NCI-H1417 (cell line): ENCODE results near the gene DGCR8.

Source experiments
- DNase-seq, 3 experiments: peaks; one replicate each; lab custom pipeline; 2025; lab: John Stamatoyannopoulos, UW

The DGCR8 gene

DNA sequence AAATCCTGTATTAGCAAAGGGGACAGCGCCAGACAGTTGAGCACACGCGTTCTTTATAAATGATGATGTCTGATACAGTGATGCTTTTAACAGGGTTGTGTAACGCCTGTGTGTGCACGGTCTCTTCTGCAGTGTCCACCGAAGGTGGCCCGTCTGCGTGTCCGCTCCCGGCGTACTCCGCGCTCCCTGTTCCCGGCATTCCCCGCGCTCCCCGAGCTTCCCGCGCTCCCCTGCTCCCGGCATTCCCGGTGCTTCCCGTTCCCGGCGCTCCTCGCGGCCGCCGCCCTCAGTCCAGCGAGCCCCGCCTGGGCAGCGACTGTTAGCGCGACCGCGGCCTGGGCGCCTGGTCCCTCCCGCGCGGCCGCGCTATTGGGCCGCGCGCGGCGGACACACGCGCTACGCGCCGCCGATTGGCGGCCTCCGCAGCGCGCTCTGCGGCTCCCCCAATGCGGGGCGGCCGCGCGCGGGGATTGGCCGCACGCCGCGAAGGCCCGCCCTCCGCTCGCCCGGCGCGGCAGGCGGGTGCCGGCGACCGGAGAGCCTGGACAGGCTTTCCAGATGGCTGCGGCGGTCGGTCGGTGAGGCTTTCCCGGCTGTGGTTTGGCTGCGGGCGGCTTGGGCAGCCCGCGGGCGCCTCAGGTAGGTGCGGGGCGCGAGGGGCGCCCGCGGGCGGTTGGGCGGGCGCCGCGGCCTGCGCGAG lies at the start of gene DGCR8:
Gene DGCR8 (plus strand): TSS at position 497 of the 700 bp plus-strand sequence. CDS start 5,723 bp downstream, outside the sequence.
- DNase-seq: peak; percentile 92 to 94 (median 92)

DNA sequence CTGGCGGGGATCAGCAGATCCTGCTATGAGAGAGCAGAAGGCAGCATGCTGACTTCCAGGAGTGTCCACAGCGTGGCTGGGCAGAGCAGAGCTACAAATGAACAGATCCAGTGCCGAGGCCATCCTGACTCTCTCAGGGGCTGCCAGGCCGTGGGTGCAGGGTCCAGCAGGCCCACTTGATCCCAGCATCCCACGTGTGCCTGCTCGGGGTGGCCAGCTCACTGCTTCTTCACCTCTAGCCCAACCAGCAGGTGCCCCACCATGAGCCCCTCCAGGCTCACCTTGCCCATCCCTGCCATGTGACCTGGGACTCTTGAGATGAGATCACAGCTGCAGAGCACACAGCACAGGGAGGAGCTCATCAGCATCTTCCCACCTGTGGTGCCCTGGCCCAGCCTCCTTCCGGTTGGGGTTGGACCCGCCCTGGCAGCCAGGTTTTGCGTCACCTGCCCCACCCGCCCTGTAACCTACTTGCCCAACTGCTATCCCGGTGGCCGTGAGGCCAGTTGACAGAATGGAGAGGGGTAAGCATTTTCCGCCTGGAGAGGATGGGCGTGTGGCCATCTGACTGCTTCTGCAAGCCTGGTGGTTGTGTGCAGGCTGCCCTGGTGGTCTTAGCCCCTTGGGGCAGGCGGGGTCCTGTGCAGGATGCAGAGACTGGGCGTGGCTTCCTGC lies 48.2 kb upstream of the DGCR8 start:
- peak in 1 of 3 experiments; percentile 6 for DNase-seq

DNA sequence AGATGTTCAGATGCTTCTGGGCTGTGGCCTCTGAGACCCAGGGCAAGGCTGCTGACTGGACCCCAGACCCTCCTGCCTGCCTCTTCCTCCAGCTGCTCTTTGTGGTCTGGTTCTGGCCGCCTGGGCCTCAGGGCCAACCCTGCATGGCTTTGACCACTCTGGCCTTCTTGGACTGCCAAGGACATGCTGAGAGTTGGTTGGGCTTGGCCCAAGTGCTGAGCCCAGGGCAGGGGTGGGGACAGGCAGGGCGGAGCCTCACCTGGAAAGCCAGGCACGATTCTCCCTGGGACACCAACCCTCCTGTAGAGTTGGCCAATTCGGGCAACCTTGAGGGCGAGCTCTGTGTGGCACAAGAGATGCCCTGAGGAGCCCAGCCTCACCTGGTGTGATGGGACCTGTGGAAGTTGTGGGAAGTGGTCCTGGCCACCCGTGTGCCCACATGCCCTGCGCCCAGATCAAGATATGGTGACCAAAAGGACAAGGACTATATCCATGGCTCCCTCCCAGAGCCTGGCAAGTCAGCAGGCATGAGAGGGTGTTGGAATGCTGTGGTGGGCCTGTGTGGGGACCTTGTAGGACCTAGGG lies 47.5 kb upstream of the DGCR8 start:
- DNase-seq: no peak

DNA sequence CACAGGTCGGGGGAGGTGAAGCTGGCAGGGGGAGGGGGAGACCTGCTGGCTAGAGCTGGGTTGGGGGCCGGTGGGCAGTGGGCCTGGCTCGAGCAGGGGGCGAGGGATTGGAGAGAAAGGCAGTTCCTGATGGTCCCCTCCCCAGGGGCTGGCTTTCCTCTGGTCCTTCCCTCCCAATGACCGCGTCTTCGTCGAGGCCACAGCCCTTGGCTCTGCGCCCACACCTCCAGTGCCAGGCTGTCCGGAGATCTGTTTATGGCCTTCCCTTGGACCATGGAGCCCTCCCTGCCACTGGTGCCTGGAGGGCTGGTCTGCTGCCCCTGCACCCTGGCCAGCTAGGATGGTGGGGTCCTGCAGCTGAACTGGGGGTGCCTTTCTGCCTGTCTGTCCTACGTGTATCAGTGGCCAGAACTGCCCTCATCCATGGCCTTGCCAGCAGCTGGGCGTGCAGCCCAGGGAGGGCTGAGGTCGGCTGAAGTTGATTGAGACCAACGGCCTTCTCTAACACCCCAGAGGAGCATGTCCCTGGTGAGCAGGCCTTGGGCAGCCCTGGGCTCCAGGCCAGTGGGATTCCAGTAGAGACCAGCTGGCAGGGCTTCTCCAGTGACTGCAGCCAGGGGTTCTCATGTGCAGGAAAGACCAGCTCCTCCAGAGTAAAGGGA lies 46.9 kb upstream of the DGCR8 start:
- no peak for DNase-seq

DNA sequence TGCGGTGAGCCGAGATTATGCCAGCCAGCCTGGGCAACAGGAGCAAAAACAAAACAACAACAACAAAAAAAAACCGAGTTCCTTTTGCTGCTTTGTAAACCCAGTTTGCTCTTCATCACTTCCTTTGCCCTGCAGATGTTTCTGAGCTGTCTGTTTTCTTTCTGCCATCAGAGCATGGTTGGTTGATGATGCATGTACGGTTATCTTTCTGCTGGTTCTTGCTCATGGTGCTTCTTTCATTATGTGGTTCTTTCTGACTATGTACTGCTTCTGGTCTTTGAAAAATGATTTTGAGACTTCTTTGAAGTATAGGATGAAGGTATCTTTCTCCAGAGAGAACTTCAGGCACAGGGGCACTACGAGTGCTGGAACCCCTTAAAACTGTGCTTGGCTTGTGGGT lies 45.9 kb upstream of the DGCR8 start:
- no peak for DNase-seq

DNA sequence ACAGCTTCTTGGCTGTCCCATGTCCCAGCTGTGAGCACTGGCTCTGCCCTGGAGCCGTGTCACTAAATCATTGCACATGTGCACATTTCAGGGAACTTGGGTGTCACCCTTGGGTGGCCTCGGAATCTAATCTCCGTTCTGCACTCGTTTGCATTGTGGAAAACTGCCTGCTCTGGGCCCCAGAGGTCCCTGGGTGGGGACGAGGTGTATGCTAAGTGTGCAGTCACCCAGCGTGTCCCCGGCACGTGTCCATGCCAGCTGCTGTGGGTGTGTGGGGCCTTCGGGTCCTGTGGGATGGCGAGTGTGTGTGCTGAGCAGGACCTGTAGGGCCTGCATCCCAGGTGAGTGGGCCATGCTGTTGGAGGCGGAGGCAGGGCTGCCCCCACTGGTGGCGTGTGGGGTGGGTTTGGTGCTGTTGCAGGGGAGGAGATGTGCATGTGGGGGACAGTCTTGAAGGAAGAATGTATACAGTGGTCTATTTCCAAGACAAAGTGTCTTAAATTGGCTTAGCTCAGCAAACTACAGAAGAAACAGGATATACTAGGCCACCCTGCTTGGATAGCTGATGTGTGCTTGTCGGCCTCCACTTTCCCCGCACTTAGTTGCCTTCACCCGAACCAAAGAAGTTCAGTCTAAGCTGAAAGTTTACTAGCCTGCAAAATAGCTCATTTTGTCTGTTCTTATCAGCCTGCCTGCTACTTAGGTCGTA lies 44.5 kb upstream of the DGCR8 start:
- no peak for DNase-seq

DNA sequence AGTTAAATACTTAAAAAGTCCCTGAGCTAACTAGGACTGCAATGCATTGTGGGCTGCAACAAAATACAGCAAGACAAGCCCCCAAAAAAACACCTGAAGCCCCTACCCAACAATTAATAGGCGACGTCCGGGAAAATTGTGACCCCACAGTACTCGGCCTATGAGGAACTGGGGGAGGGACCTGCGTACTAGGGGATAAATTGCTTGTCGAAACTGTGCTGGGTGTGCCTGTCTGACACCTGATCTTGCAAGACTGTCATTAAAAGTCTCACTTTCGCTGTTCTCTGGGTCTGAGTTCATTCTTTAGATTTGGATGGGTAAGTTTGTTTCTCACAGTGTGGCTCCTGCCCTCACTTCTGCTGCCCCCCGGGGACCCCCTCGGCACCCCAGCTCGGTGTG lies 44.0 kb upstream of the DGCR8 start:
- DNase-seq: no peak

DNA sequence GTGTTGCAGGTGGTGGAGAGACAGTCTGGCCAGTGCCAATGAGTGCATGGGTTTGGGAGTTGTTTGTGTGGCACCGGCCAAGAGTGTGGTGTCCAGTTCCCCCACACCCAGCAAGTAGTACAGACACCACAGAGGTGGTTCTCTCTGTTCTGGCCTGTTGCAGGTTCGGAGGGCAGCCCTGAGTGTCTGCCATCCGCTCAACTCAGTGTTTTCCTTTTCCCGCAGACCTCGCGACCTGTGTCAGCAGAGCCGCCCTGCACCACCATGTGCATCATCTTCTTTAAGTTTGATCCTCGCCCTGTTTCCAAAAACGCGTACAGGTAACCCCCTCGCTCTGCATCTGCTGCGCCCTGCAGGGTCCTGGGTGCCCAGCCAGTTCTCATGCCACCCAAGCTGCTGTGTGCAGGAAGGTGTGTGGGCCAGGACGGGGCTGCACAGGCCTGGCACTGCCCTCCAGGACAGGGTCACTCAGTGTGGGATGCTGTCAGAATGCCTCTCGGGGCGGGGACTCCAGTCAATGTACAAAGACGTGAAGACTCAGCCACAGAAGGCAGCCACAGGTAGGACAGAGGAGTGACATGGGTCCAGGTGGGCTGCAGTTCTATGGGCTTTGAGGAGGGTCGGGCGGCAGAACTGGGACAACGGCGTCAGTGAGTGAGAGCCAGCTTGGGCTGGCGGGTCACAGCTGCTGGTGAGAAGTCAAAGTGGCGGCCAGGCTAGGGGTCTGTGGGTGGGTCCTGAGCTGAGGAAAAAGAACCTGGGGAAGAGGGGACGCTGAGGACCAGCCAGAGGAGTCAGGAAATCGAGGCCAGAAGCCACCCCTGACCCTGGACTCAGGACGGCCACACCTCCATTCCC lies 43.3 kb upstream of the DGCR8 start:
- no peak for DNase-seq

DNA sequence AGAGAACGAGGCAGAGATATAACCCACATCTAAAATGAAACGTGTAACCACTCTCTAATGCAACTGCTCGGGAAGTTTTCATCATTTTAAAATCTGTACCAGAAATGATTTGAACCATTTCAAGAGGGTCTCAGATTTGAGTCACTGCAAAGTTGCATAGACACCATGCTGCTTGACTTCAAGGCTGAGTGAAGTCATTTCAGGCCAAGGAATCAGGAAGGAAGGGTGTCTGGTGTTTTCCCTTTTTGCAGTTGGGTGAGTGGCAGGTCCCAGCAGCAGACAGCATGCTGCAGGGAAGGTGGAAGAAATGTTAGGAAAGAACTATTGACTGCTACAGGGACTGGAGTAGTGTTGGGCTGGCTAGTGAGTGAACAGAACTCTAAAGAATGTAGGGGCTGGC lies 42.6 kb upstream of the DGCR8 start:
- no peak for DNase-seq

DNA sequence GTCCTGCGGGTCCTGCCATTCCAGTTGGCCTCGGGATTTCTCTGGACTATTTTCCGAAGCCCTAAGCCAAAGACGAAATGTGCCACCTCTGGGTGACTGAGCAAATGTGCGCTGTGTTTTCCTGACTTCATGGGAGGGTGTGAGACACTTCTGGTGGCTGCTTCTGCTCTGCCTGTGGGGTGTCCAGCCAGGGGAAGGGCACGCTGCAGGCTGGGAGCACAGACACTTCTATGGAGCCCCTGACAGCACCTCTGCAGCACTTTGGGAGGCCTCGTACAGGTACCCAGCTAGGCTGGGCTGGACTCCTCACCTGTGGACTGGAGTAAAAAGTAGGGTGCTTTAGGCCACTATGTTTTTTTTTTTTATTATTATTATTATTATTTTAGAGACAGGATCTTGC lies 41.5 kb upstream of the DGCR8 start:
- no peak for DNase-seq

DNA sequence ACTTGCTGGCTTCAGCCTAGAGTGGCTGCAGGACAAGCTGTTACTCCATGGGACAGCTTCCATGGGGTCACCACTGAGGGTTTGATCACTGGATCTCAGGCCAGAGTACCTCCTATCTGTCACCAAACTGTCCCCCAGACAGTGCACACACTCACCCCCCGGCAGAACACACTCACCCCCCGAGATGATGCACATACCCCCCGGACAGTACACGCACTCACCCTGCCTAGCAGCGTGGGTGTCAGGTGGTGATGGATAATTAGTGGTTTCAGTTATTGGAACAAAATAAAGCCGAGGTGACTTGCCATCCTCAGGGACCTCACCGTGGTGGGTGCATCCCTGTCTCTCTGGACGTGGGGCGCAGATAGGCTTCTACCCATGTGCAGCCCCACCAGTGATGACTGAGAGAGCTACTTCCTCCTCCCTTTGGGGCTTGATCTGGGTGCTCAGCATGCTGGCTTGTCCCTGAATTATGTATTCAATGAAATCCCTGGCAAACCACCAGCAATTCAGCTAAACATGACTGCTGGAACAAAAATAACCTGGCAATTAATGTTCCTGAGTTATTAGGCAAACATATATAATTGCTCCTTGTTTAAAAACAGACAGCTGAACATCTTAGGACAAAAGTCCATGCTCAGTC lies 40.2 kb upstream of the DGCR8 start:
- DNase-seq: peak in 2 of 3 experiments; percentile 60 to 84

DNA sequence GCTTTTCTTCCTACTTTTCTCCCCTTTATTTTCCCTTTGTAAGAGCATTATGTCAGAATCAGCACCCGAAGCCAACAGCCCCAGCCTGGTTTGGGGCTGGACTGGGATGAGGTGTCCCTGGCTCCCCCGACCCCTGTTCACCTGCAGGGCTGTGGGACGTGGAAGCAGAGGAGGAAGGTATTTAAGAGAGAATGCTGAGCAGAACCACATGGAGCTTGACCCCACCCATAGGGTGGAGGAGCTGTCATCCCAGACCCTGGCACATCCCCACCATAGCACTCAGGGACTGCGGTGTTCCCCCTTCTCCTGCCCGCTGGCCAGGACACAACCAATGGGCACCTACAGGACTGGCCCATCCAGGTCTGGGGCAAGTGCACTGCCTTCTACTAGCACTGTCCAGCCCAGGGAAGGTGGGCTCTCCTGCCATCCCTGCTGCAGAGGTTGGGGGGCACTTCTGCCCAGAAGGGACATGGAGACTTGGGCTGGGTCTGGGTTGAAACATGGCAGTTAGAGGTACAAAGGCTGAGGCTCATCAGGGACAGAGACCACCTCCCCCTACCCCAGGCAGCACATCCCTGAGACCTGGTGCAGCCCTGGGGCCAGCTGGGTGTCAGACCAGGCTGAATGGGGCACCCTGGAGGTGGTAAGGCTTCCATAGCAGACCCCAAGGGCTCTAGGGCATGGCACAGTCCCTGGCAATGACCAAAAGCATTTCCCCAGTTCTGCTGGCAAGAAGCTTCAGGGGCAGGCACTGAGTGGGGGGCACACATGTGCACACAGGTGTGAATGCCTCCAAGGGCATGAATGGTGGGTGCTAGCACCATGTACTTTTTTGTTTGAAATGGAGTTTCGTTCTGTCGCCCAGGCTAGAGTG lies 39.5 kb upstream of the DGCR8 start:
- DNase-seq: peak in 1 of 3 experiments; percentile 18

DNA sequence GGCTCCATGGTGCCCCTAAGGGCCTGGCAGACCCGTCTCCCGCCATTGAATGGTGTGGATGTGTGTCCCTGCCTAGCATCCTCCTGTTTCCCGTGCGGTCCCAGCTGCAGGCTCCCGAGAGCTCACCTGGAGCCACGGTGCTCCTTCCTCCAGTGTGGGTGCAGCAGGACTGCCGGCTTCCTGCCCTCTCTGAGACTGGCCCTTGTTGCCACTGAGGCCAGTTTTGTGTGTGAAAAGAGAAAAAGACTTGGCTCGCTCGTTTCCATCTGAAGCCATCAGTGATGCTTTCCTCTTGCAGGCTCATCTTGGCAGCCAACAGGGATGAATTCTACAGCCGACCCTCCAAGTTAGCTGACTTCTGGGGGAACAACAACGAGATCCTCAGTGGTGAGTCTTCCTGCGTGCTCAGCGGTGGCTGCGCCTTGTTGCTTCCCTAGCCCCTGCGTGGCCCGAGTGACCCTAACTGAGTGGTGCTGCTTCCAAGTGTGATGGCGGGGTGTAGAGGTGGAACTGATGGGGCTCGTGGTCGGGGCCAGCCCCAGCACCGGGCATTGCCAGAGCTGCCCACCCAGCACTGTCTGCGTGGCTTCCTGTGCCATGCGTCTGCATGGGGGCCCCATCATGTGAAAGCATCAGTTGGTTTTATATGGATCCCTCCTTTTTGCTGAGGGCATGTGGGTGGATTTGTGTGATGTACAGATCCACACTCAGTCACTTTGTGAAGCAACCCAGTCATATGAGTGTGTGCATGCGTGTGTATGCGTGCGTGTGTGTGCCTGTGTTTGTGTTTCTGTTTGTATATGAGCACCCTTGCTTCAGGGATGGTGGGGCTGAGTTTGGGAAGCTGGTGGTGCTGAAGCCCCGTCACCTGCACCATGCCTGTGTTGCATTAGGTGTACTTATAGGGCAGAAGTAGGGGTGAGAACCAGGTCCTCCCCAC lies 36.7 kb upstream of the DGCR8 start:
- DNase-seq: no peak

DNA sequence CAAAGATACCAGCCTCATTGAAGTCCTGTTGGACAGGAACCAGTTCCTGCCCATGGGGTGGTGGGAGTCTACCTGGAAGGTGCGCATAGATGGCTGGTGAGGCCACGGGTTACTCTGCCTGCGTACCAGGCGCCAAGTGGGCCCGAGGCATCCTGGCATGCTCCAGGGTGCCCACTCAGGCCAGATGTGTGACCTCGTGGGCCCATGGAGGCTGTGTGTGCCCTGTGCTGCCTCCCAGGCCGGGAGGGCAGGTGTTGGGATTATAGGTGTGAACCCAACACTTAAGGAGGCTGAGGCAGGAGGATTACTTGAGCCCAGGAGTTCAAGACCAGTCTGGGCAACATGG lies 36.1 kb upstream of the DGCR8 start:
- no peak for DNase-seq

DNA sequence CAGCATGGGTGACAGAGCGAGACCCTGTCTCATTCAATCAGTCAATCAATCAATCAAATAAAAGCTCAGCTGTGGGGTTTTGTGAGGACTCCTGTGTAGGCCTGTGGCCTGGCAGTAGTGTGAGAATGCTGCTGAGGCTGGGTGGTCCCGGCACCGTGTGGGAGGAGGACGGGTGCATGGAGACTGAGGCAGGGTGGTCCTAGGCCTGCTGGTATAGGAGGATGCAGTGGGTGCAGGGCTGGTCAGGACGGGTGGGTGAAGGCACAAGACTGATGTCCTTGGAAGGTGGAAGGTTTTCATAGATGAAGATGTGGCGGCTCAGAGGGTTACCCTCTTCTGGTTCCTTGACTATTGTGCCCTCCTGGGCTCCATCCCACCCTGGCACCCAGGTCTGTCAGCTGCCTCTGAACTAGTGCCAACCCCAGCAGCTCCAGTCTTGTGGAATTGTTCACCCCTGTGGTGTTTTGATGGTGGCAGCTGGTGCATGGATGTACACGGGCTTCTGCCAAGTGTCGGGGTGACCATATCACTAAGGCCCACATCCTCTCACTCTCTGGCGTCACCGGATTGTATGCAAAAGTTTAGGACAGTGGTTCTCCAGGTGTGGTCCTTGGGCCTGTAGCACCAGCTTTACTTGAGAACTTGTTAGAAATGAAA lies 35.4 kb upstream of the DGCR8 start:
- no peak for DNase-seq

DNA sequence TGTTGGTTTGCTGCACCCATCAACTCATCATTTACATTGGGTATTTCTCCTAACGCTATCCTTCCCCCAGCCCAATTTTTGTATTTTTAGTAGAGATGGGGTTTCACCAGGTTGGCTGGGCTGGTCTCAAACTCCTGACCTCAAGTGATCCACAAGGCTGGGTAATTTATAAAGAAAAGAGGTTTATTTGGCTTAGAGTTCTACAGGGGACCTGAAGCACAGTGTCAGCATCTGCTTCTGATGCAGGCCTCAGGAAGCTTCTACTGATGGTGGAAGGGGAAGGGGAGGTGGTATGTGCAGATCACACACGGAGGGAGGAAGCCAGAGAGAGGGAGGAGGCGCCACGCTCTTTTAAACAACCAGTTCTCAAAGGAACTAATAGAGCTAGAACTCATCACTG lies 33.3 kb upstream of the DGCR8 start:
- DNase-seq: no peak

DNA sequence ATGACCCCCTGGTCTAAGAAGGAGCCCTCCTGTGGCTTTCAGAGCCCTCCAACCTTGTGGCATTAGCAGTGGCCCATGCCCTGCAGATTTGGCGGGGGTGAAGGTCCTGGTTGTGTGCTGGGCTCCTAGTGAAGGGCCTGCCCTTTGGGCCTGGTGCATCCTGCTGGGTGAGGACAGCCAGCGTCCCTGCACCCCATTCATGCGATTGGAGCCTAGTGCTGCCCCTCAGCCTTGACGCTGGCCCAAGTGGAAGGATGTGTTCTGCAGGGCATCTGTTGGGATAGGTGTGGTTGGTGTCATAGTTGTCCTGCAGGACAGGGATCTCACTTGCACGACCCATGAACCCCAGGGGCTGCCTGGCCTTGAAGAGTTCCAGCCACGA lies 28.1 kb upstream of the DGCR8 start:
- DNase-seq: no peak
